ENCODE results near the gene PPAN. TPM values are rescaled to one million over a fixed set of nuclear protein-coding genes. Genes with fewer than 3 reads are reported as not detected.

The PPAN gene
- total RNA-seq, 2 experiments from 2014 or later: 165 to 171 TPM

DNA sequence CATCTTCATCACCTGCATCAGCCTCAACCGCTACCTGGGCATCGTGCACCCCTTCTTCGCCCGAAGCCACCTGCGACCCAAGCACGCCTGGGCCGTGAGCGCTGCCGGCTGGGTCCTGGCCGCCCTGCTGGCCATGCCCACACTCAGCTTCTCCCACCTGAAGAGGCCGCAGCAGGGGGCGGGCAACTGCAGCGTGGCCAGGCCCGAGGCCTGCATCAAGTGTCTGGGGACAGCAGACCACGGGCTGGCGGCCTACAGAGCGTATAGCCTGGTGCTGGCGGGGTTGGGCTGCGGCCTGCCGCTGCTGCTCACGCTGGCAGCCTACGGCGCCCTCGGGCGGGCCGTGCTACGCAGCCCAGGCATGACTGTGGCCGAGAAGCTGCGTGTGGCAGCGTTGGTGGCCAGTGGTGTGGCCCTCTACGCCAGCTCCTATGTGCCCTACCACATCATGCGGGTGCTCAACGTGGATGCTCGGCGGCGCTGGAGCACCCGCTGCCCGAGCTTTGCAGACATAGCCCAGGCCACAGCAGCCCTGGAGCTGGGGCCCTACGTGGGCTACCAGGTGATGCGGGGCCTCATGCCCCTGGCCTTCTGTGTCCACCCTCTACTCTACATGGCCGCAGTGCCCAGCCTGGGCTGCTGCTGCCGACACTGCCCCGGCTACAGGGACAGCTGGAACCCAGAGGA lies 7.9 kb downstream of the PPAN start:
- CTCF ChIA-PET: interaction anchor here (1.1 to 8.9 kb wide), 6 partner anchors 8 to 183 kb away, joined by 3 to 128 read pairs (median 5); partner anchors contain the start of genes ANGPTL6 and PPAN
- Mint-ChIP-seq H3K4me1 (ENCODE audit: low read depth) (peaks cover 56% of the 10 kb centered on the region), H3K4me3 (peak overlapping the region; percentile 15), H3K27ac (peak overlapping the region; percentile 97), H3K36me3 (ENCODE audit: low read depth) (peaks cover 73% of the 10 kb centered on the region), H3K9me3 (no peaks in the 10 kb centered on the region), H3K27me3 (no peaks in the 10 kb centered on the region)
- intact Hi-C loops (cut with micrococcal nuclease): loop anchor here (2.0 kb wide), 1 partner anchor 39 kb away; no protein-coding TSS in a partner anchor
- ATAC-seq: no peak
- no peak for DNase-seq
- POLR2A ChIA-PET: interaction anchor here (0.6 to 23.2 kb wide), 14 partner anchors 14 to 182 kb away, joined by 3 to 521 read pairs (median 5); partner anchors contain the start of genes ANGPTL6, DNMT1, P2RY11 and PPAN
- TF ChIP-seq, protein P1, sequence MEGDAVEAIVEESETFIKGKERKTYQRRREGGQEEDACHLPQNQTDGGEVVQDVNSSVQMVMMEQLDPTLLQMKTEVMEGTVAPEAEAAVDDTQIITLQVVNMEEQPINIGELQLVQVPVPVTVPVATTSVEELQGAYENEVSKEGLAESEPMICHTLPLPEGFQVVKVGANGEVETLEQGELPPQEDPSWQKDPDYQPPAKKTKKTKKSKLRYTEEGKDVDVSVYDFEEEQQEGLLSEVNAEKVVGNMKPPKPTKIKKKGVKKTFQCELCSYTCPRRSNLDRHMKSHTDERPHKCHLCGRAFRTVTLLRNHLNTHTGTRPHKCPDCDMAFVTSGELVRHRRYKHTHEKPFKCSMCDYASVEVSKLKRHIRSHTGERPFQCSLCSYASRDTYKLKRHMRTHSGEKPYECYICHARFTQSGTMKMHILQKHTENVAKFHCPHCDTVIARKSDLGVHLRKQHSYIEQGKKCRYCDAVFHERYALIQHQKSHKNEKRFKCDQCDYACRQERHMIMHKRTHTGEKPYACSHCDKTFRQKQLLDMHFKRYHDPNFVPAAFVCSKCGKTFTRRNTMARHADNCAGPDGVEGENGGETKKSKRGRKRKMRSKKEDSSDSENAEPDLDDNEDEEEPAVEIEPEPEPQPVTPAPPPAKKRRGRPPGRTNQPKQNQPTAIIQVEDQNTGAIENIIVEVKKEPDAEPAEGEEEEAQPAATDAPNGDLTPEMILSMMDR (IDR thresholded peaks at IDR 0.05): no peak

- Mint-ChIP-seq H3K4me3 (no peak overlapping the region), H3K36me3 (ENCODE audit: low read depth) (peaks cover 71% of the 10 kb centered on the region), H3K27ac (no peak overlapping the region), H3K4me1 (ENCODE audit: low read depth) (peaks cover 50% of the 10 kb centered on the region), H3K27me3 (no peaks in the 10 kb centered on the region), H3K9me3 (no peaks in the 10 kb centered on the region)
- intact Hi-C loops (cut with micrococcal nuclease): no loop called here
- ChIA-PET CTCF (interaction anchor here (1.1 to 8.9 kb wide), 6 partner anchors 9 to 183 kb away, joined by 3 to 128 read pairs (median 5); partner anchors contain the start of genes ANGPTL6 and PPAN), POLR2A (interaction anchor here (0.8 to 23.2 kb wide), 12 partner anchors 15 to 183 kb away, joined by 3 to 521 read pairs (median 5); partner anchors contain the start of genes ANGPTL6, DNMT1, P2RY11 and PPAN)
- DNase-seq (peak; percentile 35), ATAC-seq (no peak)
- TF ChIP-seq, protein P1 (IDR thresholded peaks at IDR 0.05): no peak
These were observed 8.7 kb downstream of the PPAN start for GRCh38 chr19:10114651-10115391.

DNA sequence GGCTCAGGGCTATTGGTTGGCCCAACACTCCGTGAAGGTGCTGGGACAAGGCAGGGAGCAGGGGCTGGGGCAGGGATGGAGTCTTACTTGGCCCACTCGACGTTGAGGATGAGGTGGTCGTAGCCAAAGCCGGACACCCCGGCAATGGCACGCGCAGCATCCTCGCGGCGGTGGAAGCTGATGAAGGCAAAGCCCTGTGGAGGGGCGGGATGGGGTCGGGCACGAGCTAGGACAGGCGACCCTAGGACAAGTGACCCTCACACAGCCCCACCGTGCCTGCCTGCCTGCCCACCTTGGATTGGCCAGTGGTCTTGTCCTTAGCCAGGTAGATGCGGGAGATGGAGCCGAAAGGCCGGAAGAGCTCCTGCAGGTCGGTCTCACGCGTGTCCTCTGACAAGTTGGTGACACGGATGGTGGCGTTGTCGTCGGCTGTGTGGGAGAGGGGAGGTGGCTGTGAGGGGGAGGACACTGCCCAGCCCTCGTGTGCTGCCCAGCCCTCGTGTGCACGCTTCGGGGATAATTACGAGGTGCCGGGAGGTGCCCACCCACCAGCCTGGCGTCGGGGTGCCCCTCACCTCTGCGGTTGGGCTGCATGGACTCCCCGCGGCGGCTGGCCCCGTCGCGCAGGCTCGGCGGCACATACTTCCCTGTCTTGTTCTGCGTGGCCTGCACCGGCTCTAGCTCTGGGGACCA lies 9.4 kb downstream of the PPAN start:
- Mint-ChIP-seq H3K27me3 (no peaks in the 10 kb centered on the region), H3K36me3 (ENCODE audit: low read depth) (peaks cover 65% of the 10 kb centered on the region), H3K9me3 (no peaks in the 10 kb centered on the region), H3K4me1 (ENCODE audit: low read depth) (peaks cover 47% of the 10 kb centered on the region), H3K27ac (peak overlapping the region; percentile 25), H3K4me3 (no peak overlapping the region)
- ATAC-seq (no peak), DNase-seq (no peak)
- TF ChIP-seq, protein P1 (IDR thresholded peaks at IDR 0.05): no peak
- POLR2A ChIA-PET: interaction anchor here (1.0 to 23.2 kb wide), 11 partner anchors 12 to 144 kb away, joined by 3 to 521 read pairs (median 5); partner anchors contain the start of genes ANGPTL6, P2RY11 and PPAN
- CTCF ChIA-PET: interaction anchor here (1.1 to 8.9 kb wide), 3 partner anchors 15 to 183 kb away, joined by 4 to 128 read pairs (median 4); partner anchors contain the start of gene ANGPTL6
- intact Hi-C loops (cut with micrococcal nuclease): no loop called here

- DNase-seq (peak; percentile 28), ATAC-seq (no peak)
- Mint-ChIP-seq H3K36me3 (ENCODE audit: low read depth) (peaks cover 61% of the 10 kb centered on the region), H3K4me3 (no peak overlapping the region), H3K27me3 (no peaks in the 10 kb centered on the region), H3K27ac (peak overlapping the region; percentile 25), H3K4me1 (ENCODE audit: low read depth) (peaks cover 42% of the 10 kb centered on the region), H3K9me3 (no peaks in the 10 kb centered on the region)
- ChIA-PET POLR2A (interaction anchor here (1.0 to 23.2 kb wide), 9 partner anchors 11 to 134 kb away, joined by 3 to 521 read pairs (median 4); partner anchors contain the start of genes ANGPTL6, P2RY11 and PPAN), CTCF (interaction anchor here (1.5 to 8.9 kb wide), 2 partner anchors 16 to 184 kb away, joined by 4 to 128 read pairs; partner anchors contain the start of gene ANGPTL6)
- intact Hi-C loops (cut with micrococcal nuclease): no loop called here
- TF ChIP-seq, protein P1 (IDR thresholded peaks at IDR 0.05): no peak
These were observed 10.1 kb downstream of the PPAN start for GRCh38 chr19:10116085-10116865.
